PC-9 (cell line): ENCODE results near the gene GEMIN5.

Experiments
- EZH2 ChIP-seq: fragments of 200-600 bp; sonication (generic); IDR thresholded peaks from 2 replicates; pipeline ENCODE4 v1.8.0; 2017; ENCODE audit warnings: antibody characterized with exemption, low read depth
- TF ChIP-seq, protein P1 (sequence below): fragments of 200-600 bp; sonication (generic); conservative IDR thresholded peaks from 2 replicates; pipeline ENCODE4 v1.6.1; 2017; ENCODE audit warnings: mixed run types, antibody characterized with exemption, mild to moderate bottlenecking, moderate library complexity

DNA sequence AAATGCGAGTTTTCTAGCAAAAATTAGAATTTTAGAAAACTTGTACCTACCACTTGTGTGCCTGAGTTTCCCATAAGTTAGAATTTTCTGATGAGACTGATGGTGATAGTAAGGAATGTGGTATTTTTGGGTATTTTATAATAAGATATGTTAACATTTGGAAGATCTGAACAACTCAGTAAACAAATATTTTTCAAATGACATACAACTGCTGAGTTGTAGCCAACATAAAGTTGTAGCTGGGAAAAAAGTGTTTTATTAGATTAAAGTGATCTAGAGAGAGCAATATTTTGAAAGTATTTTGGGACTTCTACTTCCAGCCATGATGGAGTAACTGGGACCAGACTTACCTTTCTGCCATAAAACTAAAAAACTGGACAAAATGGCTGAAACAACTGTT is 37.9 kb downstream of the GEMIN5 start:
- no peak for TF ChIP-seq EZH2
- TF ChIP-seq, protein P1, sequence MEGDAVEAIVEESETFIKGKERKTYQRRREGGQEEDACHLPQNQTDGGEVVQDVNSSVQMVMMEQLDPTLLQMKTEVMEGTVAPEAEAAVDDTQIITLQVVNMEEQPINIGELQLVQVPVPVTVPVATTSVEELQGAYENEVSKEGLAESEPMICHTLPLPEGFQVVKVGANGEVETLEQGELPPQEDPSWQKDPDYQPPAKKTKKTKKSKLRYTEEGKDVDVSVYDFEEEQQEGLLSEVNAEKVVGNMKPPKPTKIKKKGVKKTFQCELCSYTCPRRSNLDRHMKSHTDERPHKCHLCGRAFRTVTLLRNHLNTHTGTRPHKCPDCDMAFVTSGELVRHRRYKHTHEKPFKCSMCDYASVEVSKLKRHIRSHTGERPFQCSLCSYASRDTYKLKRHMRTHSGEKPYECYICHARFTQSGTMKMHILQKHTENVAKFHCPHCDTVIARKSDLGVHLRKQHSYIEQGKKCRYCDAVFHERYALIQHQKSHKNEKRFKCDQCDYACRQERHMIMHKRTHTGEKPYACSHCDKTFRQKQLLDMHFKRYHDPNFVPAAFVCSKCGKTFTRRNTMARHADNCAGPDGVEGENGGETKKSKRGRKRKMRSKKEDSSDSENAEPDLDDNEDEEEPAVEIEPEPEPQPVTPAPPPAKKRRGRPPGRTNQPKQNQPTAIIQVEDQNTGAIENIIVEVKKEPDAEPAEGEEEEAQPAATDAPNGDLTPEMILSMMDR = no peak
